ENCODE measurements around the gene CALHM2. TPM values are rescaled to one million over a fixed set of nuclear protein-coding genes. Genes with fewer than 3 reads are reported as not detected.

CALHM2 gene
- total and polyA plus RNA-seq, 4 donors, result 1.6 to 5.0 (median 3.2) TPM

- H3K9me3 ChIP-seq (ENCODE audit: control insufficient read depth in 4 of 4, low read length in 3 of 4), result no peaks in the 10 kb centered on the region
- no peaks in the 10 kb centered on the region for H3K27me3 ChIP-seq (ENCODE audit: control insufficient read depth in 4 of 4, insufficient read depth in 4 of 4, low read length in 3 of 4)
- H3K4me1 ChIP-seq (ENCODE audit: control insufficient read depth in 4 of 4, insufficient read depth in 4 of 4, low read length in 3 of 4), result peaks cover 0 to 4% (median 0%) of the 10 kb centered on the region in 4 donors
- H3K4me3 ChIP-seq (ENCODE audit: low read depth in 1 of 3, low read length in 3 of 3), result no peak overlapping the region
- TF ChIP-seq FOXA1 (IDR thresholded peaks at IDR 0.05) (no peak), JUND (IDR thresholded peaks at IDR 0.05) (no peak)
- H3K36me3 ChIP-seq (ENCODE audit: control insufficient read depth in 4 of 4, insufficient read depth in 3 of 4, low read depth in 1 of 4, low read length in 3 of 4), result peaks cover 6 to 63% (median 32%) of the 10 kb centered on the region in 4 donors
- no peak for DNase-seq (ENCODE audit: low spot score)
- no peak overlapping the region for H3K9ac ChIP-seq (ENCODE audit: low read depth in 1 of 2, low read length in 2 of 2)
- H3K27ac ChIP-seq (ENCODE audit: low read depth in 1 of 2, low read length in 2 of 2), result no peak overlapping the region
- 72% methylated on average over 8 of the region's 8 CpGs for WGBS
These were observed 20.3 kb downstream of the CALHM2 start for GRCh38 chr10:103431902-103432301.

- no peak for DNase-seq (ENCODE audit: low spot score)
- Histone ChIP-seq H3K27me3 (ENCODE audit: control insufficient read depth in 4 of 4, insufficient read depth in 4 of 4, low read length in 3 of 4) (no peaks in the 10 kb centered on the region), H3K4me3 (ENCODE audit: low read depth in 1 of 3, low read length in 3 of 3) (no peak overlapping the region), H3K27ac (ENCODE audit: low read depth in 1 of 2, low read length in 2 of 2) (no peak overlapping the region), H3K9me3 (ENCODE audit: control insufficient read depth in 4 of 4, low read length in 3 of 4) (no peaks in the 10 kb centered on the region), H3K36me3 (ENCODE audit: control insufficient read depth in 4 of 4, insufficient read depth in 3 of 4, low read depth in 1 of 4, low read length in 3 of 4) (peaks cover 7 to 62% (median 31%) of the 10 kb centered on the region in 4 donors), H3K9ac (ENCODE audit: low read depth in 1 of 2, low read length in 2 of 2) (no peak overlapping the region), H3K4me1 (ENCODE audit: control insufficient read depth in 4 of 4, insufficient read depth in 4 of 4, low read length in 3 of 4) (peaks cover 0 to 4% (median 0%) of the 10 kb centered on the region in 4 donors)
- TF ChIP-seq REST (IDR thresholded peaks at IDR 0.05) (no peak), ZBTB33 (IDR thresholded peaks at IDR 0.05) (no peak), ATF3 (IDR thresholded peaks at IDR 0.05) (no peak), FOXA1 (IDR thresholded peaks at IDR 0.05) (no peak), NR2F2 (IDR thresholded peaks at IDR 0.05) (no peak), RAD21 (IDR thresholded peaks at IDR 0.05) (no peak), SP1 (IDR thresholded peaks at IDR 0.05) (no peak), RXRA (IDR thresholded peaks at IDR 0.05) (no peak), YY1 (IDR thresholded peaks at IDR 0.05) (no peak), TAF1 (conservative IDR thresholded peaks at IDR 0.05) (no peak), GABPA (IDR thresholded peaks at IDR 0.05 in 1 of 2, conservative IDR thresholded peaks at IDR 0.05 in 1 of 2) (no peak), JUND (IDR thresholded peaks at IDR 0.05) (no peak), HNF4G (IDR thresholded peaks at IDR 0.05) (no peak), EGR1 (IDR thresholded peaks at IDR 0.05; ENCODE audit: low read depth in 2 of 2) (no peak), FOXA2 (IDR thresholded peaks at IDR 0.05) (no peak), MAX (IDR thresholded peaks at IDR 0.05) (no peak), HNF4A (conservative IDR thresholded peaks at IDR 0.05) (no peak), CTCF (IDR thresholded peaks at IDR 0.05; ENCODE audit: low read depth, low read length, missing input control) (no peak)
- 93% methylated on average over 5 of the region's 5 CpGs for WGBS
These were observed 22.5 kb downstream of the CALHM2 start for GRCh38 chr10:103429647-103430046.
